ES-I3 (cell line): ENCODE data around the gene SCN4A.
"Not testable (repeated sequence)": the region's sequence is repeated elsewhere in the genome, so short reads cannot be mapped to it uniquely, and the experiment has no call there.

Experiments used
- H3K36me3 ChIP-seq: 2 replicates; pipeline ENCODE4 v1.6.1; 2013; ENCODE audit warnings: mild to moderate bottlenecking, low read length, control low read depth, moderate library complexity; ENCODE audit not compliant: insufficient read depth
- H3K4me1 ChIP-seq: 2 replicates; pipeline ENCODE4 v1.6.1; 2013; ENCODE audit warnings: mild to moderate bottlenecking, control low read depth, low read length; ENCODE audit not compliant: insufficient read depth
- H3K9ac ChIP-seq: 2 replicates; pipeline ENCODE4 v1.6.1; 2013; ENCODE audit warnings: low read depth, mild to moderate bottlenecking, low read length, moderate library complexity
- H3K9me3 ChIP-seq: 2 replicates; pipeline ENCODE4 v1.6.1; 2013; ENCODE audit warnings: mild to moderate bottlenecking, low read length, moderate library complexity; ENCODE audit not compliant: control insufficient read depth, insufficient read depth

SCN4A gene

GRCh38 chr17:63901971-63902370 lies 70.7 kb downstream of the SCN4A start:
- H3K36me3 ChIP-seq, H3K9ac ChIP-seq, H3K9me3 ChIP-seq, H3K4me1 ChIP-seq: not testable (repeated sequence)

GRCh38 chr17:63898899-63899798 lies 73.6 kb downstream of the SCN4A start:
- H3K9me3 ChIP-seq, H3K36me3 ChIP-seq, H3K9ac ChIP-seq: not testable (repeated sequence)

GRCh38 chr17:63896524-63897354 lies 76.0 kb downstream of the SCN4A start, which contains the start of gene CSH1:
Gene CSH1 (minus strand): TSS chr17:63896574. CDS start chr17:63896511, 63 bp downstream.
- H3K36me3 ChIP-seq, H3K9me3 ChIP-seq, H3K9ac ChIP-seq, H3K4me1 ChIP-seq: not testable (repeated sequence)

More at GRCh38 chr17:63898899-63899798, 73.6 kb downstream of the SCN4A start:
- not testable (repeated sequence) for H3K4me1 ChIP-seq

- H3K9ac ChIP-seq, H3K36me3 ChIP-seq, H3K9me3 ChIP-seq, H3K4me1 ChIP-seq: not testable (repeated sequence)
These were observed 77.9 kb downstream of the SCN4A start for GRCh38 chr17:63894821-63895220.

GRCh38 chr17:63894021-63894420 lies 78.7 kb downstream of the SCN4A start:
- not testable (repeated sequence) for H3K9me3 ChIP-seq, H3K36me3 ChIP-seq, H3K9ac ChIP-seq, H3K4me1 ChIP-seq

GRCh38 chr17:63892316-63893037 lies 80.2 kb downstream of the SCN4A start:
- H3K36me3 ChIP-seq, H3K4me1 ChIP-seq, H3K9me3 ChIP-seq, H3K9ac ChIP-seq: not testable (repeated sequence)

GRCh38 chr17:63889026-63889848 lies 83.5 kb downstream of the SCN4A start:
- not testable (repeated sequence) for H3K9me3 ChIP-seq, H3K36me3 ChIP-seq

More at GRCh38 chr17:63889026-63889848, 83.5 kb downstream of the SCN4A start:
- H3K4me1 ChIP-seq, H3K9ac ChIP-seq: not testable (repeated sequence)
